SK-N-SH (cell line): ENCODE results near the gene AKIP1. TPM values are rescaled to one million over a fixed set of nuclear protein-coding genes. Genes with fewer than 3 reads are reported as not detected.

ENCODE experiments used
- CTCF ChIA-PET: fragments of 300-600, 350-600 bp; formaldehyde crosslinking; extraction: SDS; loops from one replicate; lab custom pipeline; 2021; lab: Yijun Ruan, JAX
- POLR2A ChIA-PET: fragments of 350-600 bp; sonication (Branson Sonifier 250); formaldehyde crosslinking; extraction: SDS; loops from one replicate; lab custom pipeline; 2020; ENCODE audit warnings: antibody characterized with exemption, inconsistent platforms; lab: Yijun Ruan, JAX
- DNase-seq: peaks from one replicate; pipeline ENCODE4 v3.0.0; 2012
- H2AFZ ChIP-seq: fragments of 200-600 bp; sonication (generic); 2 replicates; pipeline ENCODE4 v1.8.1; 2016; ENCODE audit warnings: antibody characterized with exemption, mild to moderate bottlenecking, low read depth
- H3F3A ChIP-seq: fragments of 200-600 bp; sonication (generic); replicated peaks from 2 replicates; pipeline ENCODE3; 2016; ENCODE audit warnings: antibody characterized with exemption, mild to moderate bottlenecking; ENCODE audit not compliant: insufficient read depth
- H3K27ac ChIP-seq, 2 experiments: fragments of 200-500 bp in 1 of 2; fragments of 200-600 bp in 1 of 2; sonication (Bioruptor generic) in 1 of 2; sonication (generic), shearing (Covaris generic) in 1 of 2; 2 replicates each; pipeline versions ENCODE4 v1.5.1 to v1.6.1; 2014 to 2016; ENCODE audit warnings: low read depth in 2 of 2, inconsistent platforms in 1 of 2, low read length in 1 of 2, mild to moderate bottlenecking in 1 of 2, mixed read lengths in 1 of 2
- H3K27me3 ChIP-seq: fragments of 200-600 bp; sonication (generic), shearing (Covaris generic); 2 replicates; pipeline ENCODE4 v1.6.1; 2016; ENCODE audit warnings: mixed run types; ENCODE audit not compliant: insufficient read depth
- H3K36me3 ChIP-seq, 2 experiments: fragments of 200-500 bp in 1 of 2; fragments of 200-600 bp in 1 of 2; sonication (Bioruptor generic) in 1 of 2; sonication (generic) in 1 of 2; replicated peaks in 1 of 2; 2 replicates each; pipeline versions ENCODE3 to v1.5.1; 2014 to 2016; ENCODE audit warnings: low read length in 1 of 2, mild to moderate bottlenecking in 1 of 2; ENCODE audit not compliant: insufficient read depth in 2 of 2, control insufficient read depth in 1 of 2
- H3K4me1 ChIP-seq, 2 experiments: fragments of 200-500 bp in 1 of 2; fragments of 200-600 bp in 1 of 2; sonication (Bioruptor generic) in 1 of 2; sonication (generic), shearing (Covaris generic) in 1 of 2; 2 replicates each; pipeline versions ENCODE4 v1.5.1 to v1.6.1; 2014 to 2016; ENCODE audit warnings: low read depth in 1 of 2, low read length in 1 of 2, mixed run types in 1 of 2; ENCODE audit not compliant: insufficient read depth in 2 of 2, control insufficient read depth in 1 of 2
- H3K4me2 ChIP-seq: fragments of 200-600 bp; sonication (generic), shearing (Covaris generic); 2 replicates; pipeline ENCODE4 v1.6.1; 2017; ENCODE audit warnings: mixed run types
- H3K4me3 ChIP-seq, 2 experiments: fragments of 200-500 bp in 1 of 2; fragments of 200-600 bp in 1 of 2; sonication (Bioruptor generic) in 1 of 2; sonication (generic), shearing (Covaris generic) in 1 of 2; 2 replicates each; pipeline versions ENCODE4 v1.5.1 to v1.8.1; 2014 to 2016; ENCODE audit warnings: low read depth in 2 of 2, inconsistent platforms in 1 of 2, low read length in 1 of 2, mild to moderate bottlenecking in 1 of 2, mixed read lengths in 1 of 2, moderate library complexity in 1 of 2
- H3K79me2 ChIP-seq: fragments of 200-600 bp; sonication (generic); 2 replicates; pipeline ENCODE4 v1.8.1; 2017; ENCODE audit warnings: mild to moderate bottlenecking; ENCODE audit not compliant: insufficient read depth
- H3K9ac ChIP-seq: fragments of 200-600 bp; sonication (generic); 2 replicates; pipeline ENCODE4 v1.6.1; 2017; ENCODE audit warnings: mixed run types
- H3K9me2 ChIP-seq: fragments of 200-600 bp; sonication (generic); 2 replicates; pipeline ENCODE4 v1.6.1; 2017; ENCODE audit warnings: mixed run types
- H3K9me3 ChIP-seq: fragments of 200-600 bp; sonication (generic); 2 replicates; pipeline ENCODE4 v1.6.1; 2017; ENCODE audit warnings: mixed run types, mild to moderate bottlenecking, moderate library complexity
- H4K20me1 ChIP-seq: fragments of 200-600 bp; sonication (generic); 2 replicates; pipeline ENCODE4 v1.6.1; 2017; ENCODE audit warnings: mild to moderate bottlenecking, mixed run types; ENCODE audit not compliant: insufficient read depth
- CHD2 ChIP-seq: fragments of 150-350 bp; IDR thresholded peaks from 2 replicates; pipeline ENCODE4 v1.6.1; 2018; ENCODE audit warnings: low read length; ENCODE audit not compliant: partially characterized antibody
- CTCF ChIP-seq: fragments of 200-600 bp; sonication (generic); IDR thresholded peaks from 2 replicates; pipeline ENCODE4 v1.6.1; 2017; ENCODE audit warnings: antibody characterized with exemption, mild to moderate bottlenecking, moderate library complexity
- ELF1 ChIP-seq: IDR thresholded peaks from 2 replicates; pipeline ENCODE4 v1.4.0; 2012
- FOXJ3 ChIP-seq: sonication (generic); formaldehyde crosslinking; IDR thresholded peaks from 2 replicates; pipeline ENCODE4 v1.5.1; 2020; ENCODE audit warnings: mild to moderate bottlenecking, missing genetic modification reagents
- GABPA ChIP-seq: IDR thresholded peaks from 2 replicates; pipeline ENCODE4 v1.4.0; 2012; ENCODE audit warnings: low read depth, mild to moderate bottlenecking
- GATA2 ChIP-seq: sonication (generic); formaldehyde crosslinking; IDR thresholded peaks from 2 replicates; pipeline ENCODE4 v1.5.0; 2020; ENCODE audit warnings: mild to moderate bottlenecking, missing genetic modification reagents
- IRF3 ChIP-seq: fragments of 150-350 bp; IDR thresholded peaks from 2 replicates; pipeline ENCODE4 v1.6.1; 2016; ENCODE audit warnings: mild to moderate bottlenecking, low read depth, low read length
- MEF2A ChIP-seq: IDR thresholded peaks from 2 replicates; pipeline ENCODE4 v1.4.0; 2012; ENCODE audit warnings: low read depth, borderline replicate concordance
- MXI1 ChIP-seq: IDR thresholded peaks from 2 replicates; pipeline ENCODE4 v1.6.1; 2012; ENCODE audit warnings: mild to moderate bottlenecking, low read depth, low read length, improper control_type of control experiment
- NFIC ChIP-seq: IDR thresholded peaks from 2 replicates; pipeline ENCODE4 v1.4.0; 2012; ENCODE audit warnings: borderline replicate concordance
- POLR2AphosphoS5 ChIP-seq: IDR thresholded peaks from 2 replicates; pipeline ENCODE4 v1.6.1; 2012; ENCODE audit warnings: low read depth, low read length
- RAD21 ChIP-seq: IDR thresholded peaks from 2 replicates; pipeline ENCODE4 v1.6.1; 2012; ENCODE audit warnings: mild to moderate bottlenecking, low read length
- RCOR1 ChIP-seq: fragments of 150-350 bp; IDR thresholded peaks from 2 replicates; pipeline ENCODE4 v1.6.1; 2017; ENCODE audit warnings: antibody characterized with exemption, low read length
- RXRA ChIP-seq: IDR thresholded peaks from 2 replicates; pipeline ENCODE4 v1.4.0; 2012; ENCODE audit warnings: low read depth, mild to moderate bottlenecking, borderline replicate concordance
- TAF1 ChIP-seq: IDR thresholded peaks from 2 replicates; pipeline ENCODE4 v1.6.1; 2012; ENCODE audit warnings: low read depth, mild to moderate bottlenecking, low read length, moderate library complexity, borderline replicate concordance
- TCF12 ChIP-seq: IDR thresholded peaks from 2 replicates; pipeline ENCODE4 v1.4.0; 2012
- TEAD4 ChIP-seq: IDR thresholded peaks from 2 replicates; pipeline ENCODE4 v1.4.0; 2012; ENCODE audit warnings: mild to moderate bottlenecking, borderline replicate concordance; ENCODE audit not compliant: insufficient read depth
- USF1 ChIP-seq: IDR thresholded peaks from 2 replicates; pipeline ENCODE4 v1.4.0; 2012; ENCODE audit warnings: low read depth, borderline replicate concordance
- USF2 ChIP-seq: fragments of 150-350 bp; IDR thresholded peaks from 2 replicates; pipeline ENCODE4 v1.6.1; 2017; ENCODE audit warnings: antibody characterized with exemption, low read length, low read depth, borderline replicate concordance
- WGBS: methylation state at CpG from one replicate; pipeline ENCODE4 v1.1.6; 2017; ENCODE audit warnings: low lambda C conversion rate; 5-methylcytosine and 5-hydroxymethylcytosine counted together
- polyA plus RNA-seq, 3 experiments: library from polyadenylated mRNA; depleted of rRNA; stranded (reverse); fragments of >200 nt; gene quantifications; 2 replicates each; pipeline ENCODE4 v1.2.3, GENCODE V29; 2012
- TF ChIP-seq, protein P1 (sequence below): IDR thresholded peaks from 2 replicates; pipeline ENCODE4; 2012

AKIP1 gene
- polyA plus RNA-seq, 1 of the 3 experiments (the other 2 are of a cell fraction) = 47.9 TPM

- no peaks in the 10 kb centered on the region for H3K27me3 ChIP-seq
- H3K27ac ChIP-seq = peak overlapping the region; percentile 94 to 97
- H2AFZ ChIP-seq = peak overlapping the region; percentile 94
- TF ChIP-seq RAD21 (peak; percentile 41), CHD2 (peak; percentile 20), MXI1 (peak; percentile 48)
- TF ChIP-seq, protein P1, sequence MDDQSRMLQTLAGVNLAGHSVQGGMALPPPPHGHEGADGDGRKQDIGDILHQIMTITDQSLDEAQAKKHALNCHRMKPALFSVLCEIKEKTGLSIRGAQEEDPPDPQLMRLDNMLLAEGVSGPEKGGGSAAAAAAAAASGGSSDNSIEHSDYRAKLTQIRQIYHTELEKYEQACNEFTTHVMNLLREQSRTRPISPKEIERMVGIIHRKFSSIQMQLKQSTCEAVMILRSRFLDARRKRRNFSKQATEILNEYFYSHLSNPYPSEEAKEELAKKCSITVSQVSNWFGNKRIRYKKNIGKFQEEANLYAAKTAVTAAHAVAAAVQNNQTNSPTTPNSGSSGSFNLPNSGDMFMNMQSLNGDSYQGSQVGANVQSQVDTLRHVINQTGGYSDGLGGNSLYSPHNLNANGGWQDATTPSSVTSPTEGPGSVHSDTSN = no peak
- CTCF ChIA-PET = interaction anchor here (0.6 to 1.6 kb wide), 8 partner anchors 36 to 281 kb away, joined by 3 to 5 read pairs (median 3); no protein-coding TSS in a partner anchor
- POLR2A ChIA-PET = interaction anchor here (0.8 to 2.6 kb wide), 7 partner anchors 8 to 188 kb away, joined by 3 to 28 read pairs (median 4); partner anchors contain the start of genes AKIP1, RPL27A and TRIM66
- H3F3A ChIP-seq = peaks cover 22% of the 10 kb centered on the region
- WGBS = 0% methylated on average over 8 of the region's 81 CpGs
- peaks cover 20% of the 10 kb centered on the region for H4K20me1 ChIP-seq
- H3K9ac ChIP-seq = peak overlapping the region; percentile 91
- H3K4me1 ChIP-seq = peaks cover 7 to 26% of the 10 kb centered on the region in 2 experiments; a peak in 3 of 4 replicates
- DNase-seq = peak; percentile 91
- peak overlapping the region; percentile 75 for H3K4me2 ChIP-seq
- no peaks in the 10 kb centered on the region for H3K36me3 ChIP-seq
- H3K79me2 ChIP-seq = peaks cover 51% of the 10 kb centered on the region
- H3K4me3 ChIP-seq = peak overlapping the region; percentile 73 to 85
- H3K9me3 ChIP-seq = no peaks in the 10 kb centered on the region
- H3K9me2 ChIP-seq = no peaks in the 10 kb centered on the region
Measured at GRCh38 chr11:8870411-8871170, 40.4 kb upstream of the AKIP1 start.

GRCh38 chr11:8871171-8871775 is 39.7 kb upstream of the AKIP1 start:
- Histone ChIP-seq H3K4me1 (peaks cover 7 to 26% of the 10 kb centered on the region in 2 experiments; a peak in 3 of 4 replicates), H4K20me1 (peaks cover 19% of the 10 kb centered on the region), H3K9me2 (no peaks in the 10 kb centered on the region), H3K4me3 (peak overlapping the region; percentile 73 to 85), H3K9ac (peak overlapping the region; percentile 91), H3K27ac (peak overlapping the region; percentile 94 to 97), H3K4me2 (peak overlapping the region; percentile 75), H3K9me3 (no peaks in the 10 kb centered on the region), H3K79me2 (peaks cover 44% of the 10 kb centered on the region), H3K36me3 (no peaks in the 10 kb centered on the region), H3F3A (peaks cover 22% of the 10 kb centered on the region), H2AFZ (peak overlapping the region; percentile 94), H3K27me3 (no peaks in the 10 kb centered on the region)
- 3% methylated on average over 18 of the region's 27 CpGs for WGBS
- DNase-seq = peak; percentile 85
- POLR2A ChIA-PET = interaction anchor here (0.6 to 2.6 kb wide), 10 partner anchors 8 to 516 kb away, joined by 3 to 28 read pairs (median 3); partner anchors contain the start of genes RPL27A and TRIM66
- CTCF ChIA-PET = interaction anchor here (0.8 to 1.1 kb wide), 5 partner anchors 27 to 608 kb away, joined by 3 to 5 read pairs (median 3); partner anchors contain the start of gene LMO1
- TF ChIP-seq NFIC (0 out of 2 replicates have a peak, but pooled peaks have one; percentile 7), GATA2 (no peak), RXRA (no peak), ELF1 (no peak), USF2 (peak; percentile 64), USF1 (peak; percentile 88), TCF12 (peak; percentile 98), POLR2AphosphoS5 (peak; percentile 96), MXI1 (peak; percentile 34; the same call in 1 of the 2 replicates), IRF3 (no peak), GABPA (no peak), TEAD4 (no peak), FOXJ3 (CRISPR knock-in tag) (no peak), RCOR1 (peak; percentile 87), CTCF (no peak), TAF1 (peak; percentile 74; the same call in 1 of the 2 replicates), MEF2A (no peak)
